ENCODE data around the gene POLR2J3. TPM values are rescaled to one million over a fixed set of nuclear protein-coding genes. Genes with fewer than 3 reads are reported as not detected.
"Not testable (repeated sequence)": the region's sequence is repeated elsewhere in the genome, so short reads cannot be mapped to it uniquely, and the experiment has no call there.

The POLR2J3 gene
- polyA plus RNA-seq (2013, experiment 1 of 2) = 32.7 TPM
- polyA plus RNA-seq (2013, experiment 2 of 2) = 52.9 TPM

DNA sequence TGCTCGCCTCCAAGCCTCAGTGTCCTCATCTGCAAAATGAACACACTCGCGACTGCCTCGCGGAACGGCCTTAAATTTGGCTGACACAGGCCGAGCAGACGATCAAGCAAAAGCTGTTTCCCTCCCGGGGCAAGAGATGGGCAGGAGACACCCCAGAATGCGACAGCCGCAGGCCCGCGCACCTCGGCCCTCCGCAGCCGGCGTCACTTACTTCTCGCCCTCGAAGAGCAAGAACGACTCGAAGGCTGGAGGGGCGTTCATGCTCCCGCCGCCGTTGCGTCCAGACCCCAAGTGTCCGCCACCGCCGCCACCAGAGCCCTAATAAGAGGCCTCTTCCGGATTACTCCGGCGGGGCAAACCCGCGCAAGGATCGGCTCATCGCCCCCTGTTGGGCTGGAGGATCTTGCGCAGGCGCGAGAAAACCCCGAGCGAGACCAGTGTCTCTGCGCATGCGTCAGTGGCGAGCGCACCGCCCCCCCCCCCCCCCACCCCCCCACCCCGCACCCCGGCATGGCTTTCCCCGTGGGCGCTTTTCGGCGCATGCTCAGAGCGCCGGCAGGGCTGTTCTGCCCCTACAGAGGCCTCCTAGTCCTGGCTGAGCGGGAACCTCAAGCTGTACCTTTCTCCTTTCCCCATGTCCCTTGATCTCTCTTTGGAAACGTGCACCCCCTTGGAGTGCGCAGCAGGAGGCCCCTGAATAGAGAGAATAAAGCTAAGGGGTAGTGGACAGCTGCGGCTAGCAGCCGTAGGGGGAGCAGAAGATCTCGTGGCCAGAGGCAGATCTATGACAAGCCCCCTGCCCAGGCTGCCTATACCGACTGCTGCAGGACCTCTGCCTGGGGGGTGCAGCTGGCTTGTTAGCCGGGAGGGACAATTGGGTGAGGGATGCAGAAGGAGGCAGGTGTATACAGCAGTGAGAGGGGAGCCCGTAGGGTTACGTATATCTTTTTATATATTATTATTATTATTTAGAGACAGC is at the start of gene POLR2J3:
Gene POLR2J3, minus strand, starts transcription at position 323 of the 979 bp plus-strand sequence. Its CDS starts 62 bp downstream, at position 261.
- WGBS = under 1% methylated on average over 38 of the region's 64 CpGs
- not testable (repeated sequence) for H3K9me3 ChIP-seq (ENCODE audit: insufficient read depth, low read depth, low read length); H3K27ac ChIP-seq (ENCODE audit: low read depth, low read length); H3K27me3 ChIP-seq (ENCODE audit: insufficient read depth, low read length); H3K4me1 ChIP-seq (ENCODE audit: insufficient read depth, low read length); H3K36me3 ChIP-seq (ENCODE audit: insufficient read depth, low read length)
- peak within 1 kb of the TSS; percentile 75 for H3K4me3 ChIP-seq (ENCODE audit: low read length)
- H3K9ac ChIP-seq (ENCODE audit: low read depth, low read length) = peak within 1 kb of the TSS; percentile 82

DNA sequence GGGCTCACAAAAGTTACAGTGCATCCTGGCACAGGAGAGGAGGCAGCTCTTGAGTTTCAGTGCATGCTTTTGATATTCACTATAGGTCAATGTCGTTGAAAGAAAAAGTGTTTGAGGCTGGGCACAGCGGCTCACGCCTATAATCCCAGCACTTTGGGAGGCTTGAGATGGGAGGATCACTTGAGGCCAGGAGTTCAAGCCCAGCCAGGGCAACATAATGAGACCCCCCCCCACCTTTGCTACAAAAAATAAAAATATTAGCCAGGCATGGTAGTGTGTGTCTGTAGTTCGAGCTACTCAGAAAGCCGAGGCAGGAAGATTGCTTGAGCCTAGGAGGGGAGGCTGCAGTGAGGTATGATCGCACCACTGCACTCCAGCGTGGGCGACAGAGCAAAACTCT is 45.7 kb upstream of the POLR2J3 start:
- WGBS = 91% methylated on average over 2 of the region's 8 CpGs

DNA sequence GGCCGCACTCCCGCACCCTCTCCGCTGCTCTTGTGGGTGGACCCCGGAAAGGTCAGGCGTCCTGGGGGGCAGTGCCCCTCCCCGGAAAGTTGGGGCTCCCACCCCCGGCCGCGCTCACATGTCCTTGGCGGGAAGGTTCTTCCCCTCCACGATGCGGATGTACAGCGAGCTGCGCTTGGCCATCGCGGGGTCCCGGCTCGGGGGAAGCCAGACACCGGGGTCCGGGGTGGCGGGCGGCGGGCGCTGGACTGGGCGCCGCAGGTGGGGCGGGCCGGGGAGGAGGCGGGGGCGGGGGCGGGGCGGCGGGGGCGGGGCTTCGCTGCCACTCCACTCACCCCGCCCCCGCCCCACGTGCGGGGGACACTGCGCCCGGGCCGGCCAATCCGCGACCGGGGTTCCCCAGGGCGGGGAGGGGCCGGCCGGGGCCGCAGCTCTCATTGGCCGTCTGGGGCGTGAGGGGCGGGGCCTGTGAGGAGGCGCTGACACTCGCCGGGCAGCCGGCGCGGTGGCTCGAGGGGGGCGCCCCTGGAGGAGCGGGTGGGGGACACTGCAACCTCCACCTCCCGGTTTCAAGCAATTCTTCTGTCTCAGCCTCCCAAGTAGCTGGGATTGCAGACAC is 44.2 kb upstream of the POLR2J3 start, which contains the start of gene RASA4:
Gene RASA4, minus strand, starts transcription at position 250 of the 619 bp plus-strand sequence. Its CDS starts 67 bp downstream, at position 183.
- not testable (repeated sequence) for H3K9me3 ChIP-seq (ENCODE audit: insufficient read depth, low read depth, low read length); H3K27ac ChIP-seq (ENCODE audit: low read depth, low read length); H3K4me1 ChIP-seq (ENCODE audit: insufficient read depth, low read length); H3K9ac ChIP-seq (ENCODE audit: low read depth, low read length); H3K36me3 ChIP-seq (ENCODE audit: insufficient read depth, low read length); H3K27me3 ChIP-seq (ENCODE audit: insufficient read depth, low read length)
- WGBS = under 1% methylated on average over 13 of the region's 62 CpGs
- peak within 1 kb of the TSS; percentile 47 for H3K4me3 ChIP-seq (ENCODE audit: low read length)

More for the DNA sequence above, 45.7 kb upstream of the POLR2J3 start:
- H3K4me1 ChIP-seq (ENCODE audit: insufficient read depth, low read length); H3K27me3 ChIP-seq (ENCODE audit: insufficient read depth, low read length); H3K27ac ChIP-seq (ENCODE audit: low read depth, low read length); H3K9me3 ChIP-seq (ENCODE audit: insufficient read depth, low read depth, low read length); H3K4me3 ChIP-seq (ENCODE audit: low read length); H3K36me3 ChIP-seq (ENCODE audit: insufficient read depth, low read length); H3K9ac ChIP-seq (ENCODE audit: low read depth, low read length): not testable (repeated sequence)

DNA sequence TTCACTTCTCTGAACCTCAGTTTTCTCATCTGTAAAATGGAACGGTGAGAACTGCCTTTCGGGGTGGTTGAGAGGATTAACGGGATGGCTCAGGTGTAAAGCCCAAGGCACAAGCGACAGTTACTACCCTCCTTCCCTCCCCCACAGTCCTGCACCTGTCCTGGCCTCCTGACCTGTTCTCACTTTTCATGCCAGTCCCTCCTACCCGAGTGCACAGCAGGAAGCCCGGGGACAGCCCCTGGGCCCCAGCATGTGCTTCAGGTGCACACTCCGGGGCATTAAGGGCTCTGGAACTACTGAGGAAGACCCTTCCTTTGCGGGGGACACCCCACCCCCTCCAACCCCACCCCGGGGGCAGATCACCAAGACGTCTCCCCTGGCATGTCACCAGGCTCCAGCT is 43.5 kb upstream of the POLR2J3 start:
- not testable (repeated sequence) for H3K27ac ChIP-seq (ENCODE audit: low read depth, low read length); H3K36me3 ChIP-seq (ENCODE audit: insufficient read depth, low read length); H3K4me3 ChIP-seq (ENCODE audit: low read length); H3K9me3 ChIP-seq (ENCODE audit: insufficient read depth, low read depth, low read length); H3K9ac ChIP-seq (ENCODE audit: low read depth, low read length); H3K4me1 ChIP-seq (ENCODE audit: insufficient read depth, low read length); H3K27me3 ChIP-seq (ENCODE audit: insufficient read depth, low read length)
- WGBS = no CpG with 5 or more reads among the region's 10 CpGs

GRCh38 chr7:102614873-102615272 is 42.5 kb upstream of the POLR2J3 start:
- H3K9ac ChIP-seq (ENCODE audit: low read depth, low read length); H3K9me3 ChIP-seq (ENCODE audit: insufficient read depth, low read depth, low read length); H3K36me3 ChIP-seq (ENCODE audit: insufficient read depth, low read length); H3K27me3 ChIP-seq (ENCODE audit: insufficient read depth, low read length); H3K4me3 ChIP-seq (ENCODE audit: low read length); H3K4me1 ChIP-seq (ENCODE audit: insufficient read depth, low read length); H3K27ac ChIP-seq (ENCODE audit: low read depth, low read length): not testable (repeated sequence)
- no CpG with 5 or more reads among the region's 3 CpGs for WGBS

DNA sequence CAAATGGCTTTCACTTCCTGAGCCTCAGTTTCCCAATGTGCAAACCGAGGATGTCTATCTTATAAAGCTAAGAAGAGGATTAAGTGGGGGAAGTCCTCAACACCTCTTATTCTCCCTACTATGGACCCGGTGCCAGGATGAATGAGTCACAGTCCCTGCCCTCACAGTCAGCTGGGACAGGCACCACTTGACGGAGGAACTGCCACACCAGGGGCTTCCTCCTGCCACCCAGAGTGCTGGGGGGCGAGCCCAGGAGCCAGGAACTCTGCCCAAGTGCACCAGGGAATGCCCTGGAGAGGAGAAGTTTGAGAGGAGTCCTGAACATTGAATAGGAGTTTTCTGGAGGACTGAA is 41.9 kb upstream of the POLR2J3 start:
- not testable (repeated sequence) for H3K27ac ChIP-seq (ENCODE audit: low read depth, low read length); H3K4me1 ChIP-seq (ENCODE audit: insufficient read depth, low read length)

GRCh38 chr7:102613575-102614345 is 41.4 kb upstream of the POLR2J3 start:
- WGBS = no CpG with 5 or more reads among the region's 15 CpGs
- H3K36me3 ChIP-seq (ENCODE audit: insufficient read depth, low read length); H3K9me3 ChIP-seq (ENCODE audit: insufficient read depth, low read depth, low read length); H3K27me3 ChIP-seq (ENCODE audit: insufficient read depth, low read length); H3K9ac ChIP-seq (ENCODE audit: low read depth, low read length); H3K4me3 ChIP-seq (ENCODE audit: low read length); H3K4me1 ChIP-seq (ENCODE audit: insufficient read depth, low read length); H3K27ac ChIP-seq (ENCODE audit: low read depth, low read length): not testable (repeated sequence)

More for the DNA sequence above, 41.9 kb upstream of the POLR2J3 start:
- WGBS = no CpG with 5 or more reads among the region's 4 CpGs
- not testable (repeated sequence) for H3K36me3 ChIP-seq (ENCODE audit: insufficient read depth, low read length); H3K4me3 ChIP-seq (ENCODE audit: low read length); H3K9me3 ChIP-seq (ENCODE audit: insufficient read depth, low read depth, low read length); H3K27me3 ChIP-seq (ENCODE audit: insufficient read depth, low read length); H3K9ac ChIP-seq (ENCODE audit: low read depth, low read length)

DNA sequence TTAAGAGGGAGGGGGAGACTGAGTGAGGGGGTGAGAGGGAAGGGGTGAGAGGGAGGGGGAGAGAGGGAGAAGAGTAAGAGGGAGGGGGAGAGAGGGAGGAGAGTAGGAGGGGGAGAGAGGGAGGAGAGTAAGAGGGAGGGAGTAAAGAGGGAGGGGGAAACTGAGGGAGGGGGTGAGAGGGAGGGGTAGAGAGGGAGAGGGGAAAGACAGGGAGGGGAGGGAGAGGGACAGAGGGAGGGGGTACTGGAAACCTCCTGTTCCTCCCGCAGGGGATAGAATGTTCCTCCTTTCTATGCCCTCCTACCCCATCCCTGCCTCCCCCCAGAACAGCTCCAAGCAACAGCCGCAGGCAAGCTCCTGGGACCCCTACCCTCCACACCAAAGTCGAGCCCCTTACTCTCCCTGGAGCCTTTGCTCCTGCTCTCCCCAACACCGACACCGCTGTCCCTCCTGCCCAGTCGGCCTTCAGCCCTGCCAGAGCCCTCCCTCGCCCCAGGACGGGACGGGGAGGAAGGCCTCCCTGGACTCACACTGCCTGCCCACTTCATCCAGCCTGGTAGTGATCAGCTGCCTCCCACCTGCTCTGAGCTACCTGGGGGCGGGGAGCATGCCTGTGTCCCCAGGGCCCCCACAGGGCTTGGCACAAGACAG is 39.4 kb upstream of the POLR2J3 start:
- H3K9me3 ChIP-seq (ENCODE audit: insufficient read depth, low read depth, low read length); H3K27ac ChIP-seq (ENCODE audit: low read depth, low read length): not testable (repeated sequence)

DNA sequence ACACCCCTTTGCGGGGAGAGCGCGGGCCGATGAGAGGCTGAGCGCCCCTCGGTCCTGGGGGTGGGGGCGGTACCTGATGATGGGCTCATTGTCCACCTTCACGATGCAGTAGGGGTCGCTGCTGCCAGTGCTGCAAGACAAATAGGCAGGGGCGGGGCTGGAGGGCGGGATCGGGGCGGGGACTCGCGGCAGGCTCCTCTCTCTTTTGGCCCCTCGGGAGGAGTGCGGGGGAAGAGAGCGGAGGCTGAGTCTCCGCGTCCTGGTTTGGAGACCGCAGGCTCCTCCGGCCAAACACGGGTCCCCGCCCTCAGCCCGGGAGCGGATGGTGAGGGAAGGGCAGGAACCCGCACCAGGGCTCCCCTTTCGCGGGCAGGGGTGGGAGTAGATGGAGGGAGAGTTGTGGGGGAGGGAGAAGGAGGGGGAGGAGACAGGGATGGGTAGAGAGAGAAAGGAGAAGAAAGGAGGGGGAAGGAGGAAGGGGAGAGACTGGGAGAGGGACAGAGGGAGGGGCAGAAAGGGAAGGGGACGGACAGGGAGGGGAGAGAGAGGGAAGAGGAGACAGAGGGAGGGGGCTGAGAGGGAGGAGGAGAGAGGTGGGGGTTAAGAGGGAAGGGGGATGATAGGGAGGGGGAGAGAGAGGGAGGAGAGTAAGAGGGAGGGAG is 38.8 kb upstream of the POLR2J3 start:
- not testable (repeated sequence) for H3K4me3 ChIP-seq (ENCODE audit: low read length); H3K9me3 ChIP-seq (ENCODE audit: insufficient read depth, low read depth, low read length); H3K27ac ChIP-seq (ENCODE audit: low read depth, low read length); H3K9ac ChIP-seq (ENCODE audit: low read depth, low read length); H3K4me1 ChIP-seq (ENCODE audit: insufficient read depth, low read length); H3K36me3 ChIP-seq (ENCODE audit: insufficient read depth, low read length); H3K27me3 ChIP-seq (ENCODE audit: insufficient read depth, low read length)
- no CpG with 5 or more reads among the region's 30 CpGs for WGBS

More for the DNA sequence above, 39.4 kb upstream of the POLR2J3 start:
- not testable (repeated sequence) for H3K27me3 ChIP-seq (ENCODE audit: insufficient read depth, low read length); H3K9ac ChIP-seq (ENCODE audit: low read depth, low read length); H3K4me3 ChIP-seq (ENCODE audit: low read length); H3K36me3 ChIP-seq (ENCODE audit: insufficient read depth, low read length); H3K4me1 ChIP-seq (ENCODE audit: insufficient read depth, low read length)
- 26% methylated on average over 8 of the region's 10 CpGs for WGBS

DNA sequence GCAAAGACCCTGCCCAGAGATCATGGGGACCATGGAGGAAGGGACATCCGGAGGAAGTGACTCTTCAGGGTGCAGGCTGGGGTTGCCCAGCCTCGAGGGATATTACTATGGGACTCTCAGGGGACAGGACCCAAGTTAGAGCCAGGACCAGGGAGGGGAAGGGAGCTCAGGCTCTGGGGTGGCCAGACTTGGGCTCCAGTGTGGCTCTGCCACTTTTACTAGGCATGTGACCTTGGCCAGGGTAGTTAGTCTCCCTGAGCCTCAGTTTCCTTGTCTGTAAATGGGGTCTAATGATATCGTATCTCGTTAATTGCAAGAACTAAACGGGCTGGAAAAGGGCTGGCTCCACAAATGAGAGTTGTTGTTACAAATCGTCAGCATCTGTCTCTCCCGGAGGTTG is 38.1 kb upstream of the POLR2J3 start:
- not testable (repeated sequence) for H3K27ac ChIP-seq (ENCODE audit: low read depth, low read length); H3K36me3 ChIP-seq (ENCODE audit: insufficient read depth, low read length); H3K9ac ChIP-seq (ENCODE audit: low read depth, low read length); H3K4me3 ChIP-seq (ENCODE audit: low read length); H3K4me1 ChIP-seq (ENCODE audit: insufficient read depth, low read length); H3K9me3 ChIP-seq (ENCODE audit: insufficient read depth, low read depth, low read length); H3K27me3 ChIP-seq (ENCODE audit: insufficient read depth, low read length)
- whole genome bisulfite sequencing = no CpG with 5 or more reads among the region's 7 CpGs
